ENCODE data around the gene TMC1.

- TF ChIP-seq CTCF (IDR thresholded peaks at IDR 0.05; ENCODE audit: low read length): no peak
- TF ChIP-seq EZH2 (IDR thresholded peaks at IDR 0.05; ENCODE audit: borderline replicate concordance, low read length): no peak
Measured at GRCh38 chr9:72564479-72565281, 43.3 kb downstream of the TMC1 start.

Data from OCI-LY1 (cell line).